HG03558 (cell line): Measurements from ENCODE around the gene TMEM109.

Experiments used
- ATAC-seq: cut with Tn5 transposase; IDR thresholded peaks from one replicate; pipeline ENCODE4 v1.9.1; 2021; ENCODE audit warnings: moderate number of reproducible peaks; ENCODE audit not compliant: unreplicated experiment; ENCODE audit errors: extremely low read depth

TMEM109 gene

GRCh38 chr11:60924906-60925853 is 11.2 kb downstream of the TMEM109 start:
- no peak for ATAC-seq

DNA sequence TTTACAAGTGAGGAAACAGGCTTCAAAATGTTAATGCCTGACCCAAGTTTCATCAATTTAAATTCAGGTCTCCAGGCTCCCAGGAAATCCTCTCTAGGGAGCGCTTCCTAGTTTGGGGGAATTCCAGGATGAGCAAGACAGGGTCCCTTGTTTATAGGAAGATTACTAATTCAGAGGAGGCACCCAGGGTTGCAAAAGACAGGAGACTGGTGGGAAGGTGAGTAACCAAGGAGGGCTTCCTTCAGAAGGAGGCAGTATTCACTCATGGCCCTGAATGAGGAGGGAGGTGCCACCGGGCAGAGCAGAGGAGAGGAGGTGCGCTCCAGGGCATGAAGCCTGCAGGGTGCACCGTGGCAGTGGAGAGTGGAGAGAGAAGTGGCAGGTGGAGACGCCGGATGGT is 11.9 kb downstream of the TMEM109 start:
- ATAC-seq, result no peak

GRCh38 chr11:60926500-60926899 is 12.5 kb downstream of the TMEM109 start:
- ATAC-seq, result no peak

DNA sequence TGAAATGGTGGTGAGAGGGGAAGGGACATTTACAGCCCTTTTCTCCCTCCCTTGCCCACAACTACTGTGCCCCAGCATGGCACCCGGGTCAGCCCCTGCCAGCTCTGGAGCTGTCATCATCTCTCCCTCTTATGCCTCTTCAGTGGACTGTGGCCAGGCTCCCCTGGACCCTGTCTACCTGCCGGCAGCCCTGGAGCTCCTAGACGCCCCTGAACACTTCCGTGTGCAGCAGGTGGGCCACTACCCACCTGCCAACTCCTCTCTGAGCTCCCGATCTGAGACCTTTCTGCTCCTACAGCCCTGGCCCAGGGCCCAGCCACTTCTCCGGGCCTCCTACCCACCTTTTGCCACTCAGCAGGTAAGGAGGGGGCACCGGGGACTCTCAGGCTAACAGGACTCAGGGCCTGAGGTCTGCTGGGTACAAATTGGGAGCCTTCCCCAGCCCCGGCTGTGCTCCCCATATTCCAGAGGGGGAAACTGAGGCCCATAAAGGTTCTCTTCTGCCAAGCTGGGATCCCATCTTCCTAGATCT is 13.2 kb downstream of the TMEM109 start:
- no peak for ATAC-seq

DNA sequence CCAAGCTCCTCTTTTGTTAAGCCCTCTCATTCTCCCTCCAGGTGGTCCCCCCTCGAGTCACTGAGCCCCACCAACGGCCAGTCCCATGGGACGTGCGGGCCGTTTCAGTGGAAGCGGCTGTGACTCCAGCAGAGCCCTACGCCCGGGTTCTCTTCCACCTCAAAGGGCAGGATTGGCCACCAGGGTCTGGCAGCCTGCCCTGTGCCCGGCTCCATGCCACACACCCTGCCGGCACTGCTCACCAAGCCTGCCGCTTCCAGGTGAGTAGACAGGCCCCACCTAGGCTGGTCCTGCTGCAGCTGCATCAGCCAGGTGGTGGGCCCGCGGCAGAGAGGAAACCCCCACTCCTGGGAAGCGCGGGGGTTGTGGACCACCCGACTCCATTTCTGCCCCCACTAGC is 13.6 kb downstream of the TMEM109 start:
- no peak for ATAC-seq

DNA sequence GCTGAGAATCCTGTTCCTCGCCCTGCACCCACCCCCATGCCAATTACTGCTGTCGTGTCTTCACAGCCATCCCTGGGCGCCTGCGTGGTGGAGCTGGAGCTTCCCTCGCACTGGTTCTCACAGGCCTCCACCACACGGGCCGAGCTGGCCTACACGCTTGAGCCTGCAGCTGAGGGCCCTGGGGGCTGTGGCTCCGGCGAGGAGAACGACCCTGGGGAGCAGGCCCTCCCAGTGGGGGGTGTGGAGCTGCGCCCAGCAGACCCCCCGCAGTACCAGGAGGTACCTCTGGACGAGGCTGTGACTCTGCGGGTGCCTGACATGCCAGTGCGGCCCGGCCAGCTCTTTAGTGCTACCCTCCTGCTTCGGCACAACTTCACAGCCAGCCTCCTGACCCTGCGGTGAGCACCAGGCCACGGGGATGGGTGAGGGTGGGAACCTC is 14.6 kb downstream of the TMEM109 start:
- no peak for ATAC-seq

DNA sequence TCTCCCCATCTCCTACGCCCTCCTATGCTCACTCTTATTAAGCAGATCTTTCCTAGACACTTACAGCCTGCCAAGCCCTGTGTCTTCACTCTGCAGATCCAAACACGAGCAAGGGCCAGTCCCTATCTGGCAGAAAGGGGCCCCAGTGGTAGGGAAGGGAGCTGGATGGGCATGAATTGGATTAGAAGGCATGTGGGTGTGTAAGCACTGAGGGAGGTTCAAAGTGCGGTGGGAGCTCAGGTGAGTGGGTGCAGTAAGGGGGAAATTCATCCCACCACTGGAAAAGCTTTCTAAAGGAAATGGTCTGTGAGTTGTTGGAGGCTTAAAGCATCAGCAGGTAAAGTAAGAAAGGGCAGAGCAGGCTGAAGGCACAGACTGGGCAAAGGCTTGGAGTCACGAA is 15.8 kb downstream of the TMEM109 start:
- ATAC-seq, result no peak

GRCh38 chr11:60930394-60930793 is 16.4 kb downstream of the TMEM109 start:
- no peak for ATAC-seq

DNA sequence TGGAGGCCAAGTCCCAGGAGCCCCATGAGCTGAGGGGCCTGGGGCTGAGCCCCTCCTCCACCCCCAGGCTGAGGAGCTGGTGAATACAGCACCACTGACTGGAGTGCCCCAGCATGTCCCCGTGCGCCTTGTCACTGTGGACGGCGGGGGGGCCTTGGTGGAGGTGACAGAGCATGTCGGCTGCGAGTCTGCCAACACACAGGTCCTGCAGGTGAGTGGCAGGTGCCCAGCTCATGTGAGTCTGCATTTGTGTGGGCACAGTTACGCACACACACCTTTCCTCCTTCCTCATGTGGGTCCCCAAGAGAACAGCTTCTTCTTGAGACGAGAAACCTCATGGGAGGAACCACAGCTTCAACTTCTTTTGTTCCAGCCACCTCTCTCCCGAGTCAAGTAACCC is 18.0 kb downstream of the TMEM109 start:
- no peak for ATAC-seq

- ATAC-seq, result no peak
Measured at GRCh38 chr11:60932605-60933356, 18.8 kb downstream of the TMEM109 start.

DNA sequence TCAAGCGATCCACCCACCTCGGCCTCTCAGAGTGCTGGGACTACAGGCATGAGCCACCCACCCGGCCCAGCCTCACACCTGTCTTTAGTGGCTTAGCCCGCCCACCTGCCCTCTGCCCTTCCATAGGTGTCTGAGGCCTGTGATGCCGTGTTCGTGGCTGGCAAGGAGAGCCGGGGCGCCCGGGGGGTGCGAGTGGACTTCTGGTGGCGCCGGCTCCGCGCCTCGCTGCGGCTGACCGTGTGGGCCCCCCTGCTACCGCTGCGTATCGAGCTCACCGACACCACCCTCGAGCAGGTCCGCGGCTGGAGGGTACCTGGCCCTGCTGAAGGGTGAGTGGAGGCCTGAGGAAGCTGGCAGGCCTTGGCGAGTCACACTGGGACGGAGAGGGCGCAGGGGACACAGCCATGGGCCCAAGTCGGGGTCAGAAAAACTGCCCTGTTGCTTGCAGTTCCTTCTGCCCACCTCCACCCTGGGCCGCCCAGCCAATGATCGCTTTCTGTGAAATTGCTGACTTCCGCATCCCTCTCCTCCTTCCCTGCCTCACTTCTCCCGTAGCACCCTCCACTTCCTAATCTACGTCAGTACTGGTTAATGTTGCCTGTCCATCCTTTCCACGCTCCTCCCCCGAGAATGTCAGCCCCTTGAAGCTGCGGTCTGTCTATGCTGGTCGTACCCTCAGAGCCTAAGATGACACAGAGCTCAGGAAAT is 19.6 kb downstream of the TMEM109 start:
- no peak for ATAC-seq

DNA sequence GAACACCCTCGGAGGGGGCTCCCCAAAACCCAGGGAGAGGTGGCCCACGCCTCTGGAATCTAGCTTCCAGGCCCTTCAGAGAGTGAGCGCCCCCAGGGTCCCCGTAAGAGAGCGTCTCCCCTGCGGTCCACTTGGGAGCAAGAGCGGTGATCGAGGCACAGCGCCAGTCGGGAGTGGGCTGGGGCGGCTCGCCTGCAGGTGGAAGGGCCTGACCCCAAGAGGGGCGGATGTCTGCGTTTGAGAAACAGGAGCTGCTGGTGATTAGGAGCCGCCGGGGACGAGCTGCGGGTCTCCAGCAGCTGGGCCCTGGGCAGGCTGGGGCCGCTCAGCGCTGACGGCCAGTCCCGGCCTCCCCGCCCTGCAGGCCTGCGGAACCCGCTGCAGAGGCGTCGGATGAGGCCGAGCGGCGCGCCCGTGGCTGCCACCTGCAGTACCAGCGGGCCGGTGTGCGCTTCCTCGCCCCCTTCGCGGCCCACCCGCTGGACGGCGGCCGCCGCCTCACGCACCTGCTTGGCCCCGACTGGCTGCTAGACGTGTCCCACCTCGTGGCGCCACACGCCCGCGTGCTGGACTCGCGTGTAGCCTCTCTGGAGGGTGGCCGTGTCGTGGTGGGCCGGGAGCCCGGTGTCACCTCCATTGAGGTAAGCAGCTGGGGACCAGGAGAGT is 20.3 kb downstream of the TMEM109 start:
- ATAC-seq, result no peak

- no peak for ATAC-seq
Measured at GRCh38 chr11:60934790-60935605, 21.0 kb downstream of the TMEM109 start.

- no peak for ATAC-seq
Measured at GRCh38 chr11:60935676-60936442, 21.9 kb downstream of the TMEM109 start.

GRCh38 chr11:60936467-60937143 is 22.6 kb downstream of the TMEM109 start:
- ATAC-seq, result no peak

GRCh38 chr11:60937144-60937527 is 23.2 kb downstream of the TMEM109 start:
- no peak for ATAC-seq

DNA sequence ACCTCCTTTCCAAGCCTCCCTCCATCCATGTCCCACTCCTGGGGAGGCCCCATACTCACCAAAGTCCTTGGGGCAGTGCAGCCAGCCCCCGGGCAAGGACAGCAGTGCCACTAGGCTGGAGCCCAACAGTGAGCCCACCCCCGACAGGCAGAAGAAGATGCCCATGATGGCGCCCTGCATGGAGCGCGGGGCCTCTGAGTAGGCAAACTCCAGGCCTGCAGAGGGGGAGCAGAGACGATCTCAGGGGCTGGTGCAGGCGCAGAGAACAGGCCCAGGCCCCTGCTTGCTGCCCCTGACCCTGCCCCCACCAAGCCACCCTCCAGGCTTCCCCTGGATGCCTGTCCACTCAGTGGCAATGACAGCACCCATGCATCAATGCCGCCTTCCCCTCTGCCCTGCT is 23.9 kb downstream of the TMEM109 start:
- no peak for ATAC-seq

DNA sequence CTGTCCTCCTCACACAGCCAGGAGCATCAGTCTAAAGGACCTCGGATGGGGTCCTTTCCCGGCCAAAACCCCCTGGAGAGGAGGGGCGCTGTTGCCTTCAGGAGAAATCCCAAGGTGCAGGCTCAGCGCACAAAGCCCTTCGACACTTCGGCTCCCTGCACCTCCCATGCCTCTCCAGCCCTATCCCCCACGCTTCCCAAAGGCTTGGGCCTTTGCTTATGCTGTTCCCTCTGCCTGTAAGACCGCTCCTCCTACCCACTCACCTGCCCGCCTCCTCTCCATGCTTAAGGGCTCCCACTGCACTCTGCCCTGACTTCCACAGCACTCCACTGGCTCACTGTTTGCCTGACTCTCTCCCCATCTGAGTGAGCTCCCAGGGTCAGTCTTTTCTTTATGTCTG is 24.5 kb downstream of the TMEM109 start:
- no peak for ATAC-seq
